GM21526 (cell line): Measurements from ENCODE around the gene OLFML2A.

Experiments used
- ATAC-seq: cut with Tn5 transposase; IDR thresholded peaks from one replicate; pipeline ENCODE4 v1.9.1; 2021; ENCODE audit warnings: moderate library complexity; ENCODE audit not compliant: unreplicated experiment, low FRiP score

OLFML2A gene

DNA sequence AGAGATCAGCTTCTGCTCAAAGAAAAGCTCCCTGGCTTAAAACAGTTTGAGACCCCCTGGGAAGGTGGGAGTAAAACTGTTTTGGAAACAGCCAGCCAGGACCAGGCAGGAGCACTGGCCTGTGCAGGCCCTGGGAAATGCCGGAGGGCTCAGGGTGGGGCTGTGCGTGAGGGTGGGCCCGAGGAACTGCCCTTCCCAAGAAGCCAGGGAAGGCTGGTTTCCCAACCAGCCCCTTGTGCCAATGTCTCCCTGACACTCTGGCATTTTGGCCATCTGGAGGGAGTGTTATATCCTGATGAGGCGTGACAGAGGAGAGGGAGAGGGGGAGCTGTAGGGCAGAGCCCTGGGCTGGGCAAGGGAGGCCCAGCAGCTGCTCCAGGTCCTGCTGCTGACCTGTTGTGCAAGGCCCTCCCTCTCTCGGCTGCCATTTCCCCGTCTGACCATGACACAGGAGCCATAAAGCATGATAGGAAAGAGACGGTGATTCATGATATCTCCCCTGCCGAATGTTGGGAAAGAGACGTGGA lies 16.1 kb downstream of the OLFML2A start:
- no peak for ATAC-seq

DNA sequence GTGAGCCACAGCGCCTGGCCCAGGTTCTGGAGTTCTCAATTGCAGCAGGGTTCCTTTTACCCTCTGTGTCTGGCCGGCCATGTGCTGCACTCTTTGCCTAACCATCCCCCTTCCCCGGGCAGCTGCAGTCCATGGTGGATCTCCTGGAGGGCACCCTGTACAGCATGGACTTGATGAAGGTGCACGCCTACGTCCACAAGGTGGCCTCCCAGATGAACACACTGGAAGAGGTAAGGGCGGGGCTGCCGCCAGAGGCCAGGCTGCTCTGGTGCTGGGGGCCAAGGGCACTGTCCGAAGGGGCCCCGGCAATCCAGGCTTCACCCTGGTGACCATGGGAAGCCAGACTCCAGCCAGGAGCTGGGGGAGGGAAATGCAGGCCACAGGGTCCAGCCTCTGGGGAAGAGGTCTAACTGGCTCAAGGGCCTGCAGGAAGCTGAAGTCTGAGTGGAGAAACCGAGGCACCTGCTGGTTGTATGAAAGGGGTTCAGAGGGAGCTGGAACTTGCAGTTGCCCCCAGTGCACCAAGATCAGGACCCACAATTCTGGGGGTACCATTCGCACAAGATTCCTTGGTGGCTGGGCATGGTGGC lies 18.1 kb downstream of the OLFML2A start:
- no peak for ATAC-seq

DNA sequence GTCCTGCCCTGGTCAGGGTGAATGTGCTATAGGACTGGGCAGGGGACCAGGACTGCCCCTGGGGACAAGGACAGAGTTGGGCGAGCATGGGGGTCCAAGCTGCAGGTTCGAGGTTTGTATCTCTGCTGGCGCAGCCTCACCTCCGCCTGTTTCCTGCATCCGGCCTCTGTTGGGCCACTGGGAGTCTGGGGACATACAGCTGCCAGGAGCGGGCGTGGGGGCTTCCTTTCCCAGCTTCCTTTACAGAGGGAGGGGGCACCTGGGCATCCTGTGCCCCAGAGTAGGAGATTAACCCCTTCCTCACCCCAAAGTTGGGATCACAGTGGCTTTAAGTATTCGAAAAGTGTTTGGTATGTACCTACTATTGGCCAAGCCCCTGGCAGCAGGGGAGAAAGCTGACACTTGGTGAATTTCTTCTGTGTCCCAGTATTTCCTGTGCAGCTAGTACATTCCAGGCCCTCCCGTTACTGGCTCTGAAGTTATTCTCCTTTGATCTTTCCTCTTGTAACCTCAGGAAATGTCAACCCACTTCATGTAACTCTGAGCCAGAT lies 19.0 kb downstream of the OLFML2A start:
- ATAC-seq = no peak

DNA sequence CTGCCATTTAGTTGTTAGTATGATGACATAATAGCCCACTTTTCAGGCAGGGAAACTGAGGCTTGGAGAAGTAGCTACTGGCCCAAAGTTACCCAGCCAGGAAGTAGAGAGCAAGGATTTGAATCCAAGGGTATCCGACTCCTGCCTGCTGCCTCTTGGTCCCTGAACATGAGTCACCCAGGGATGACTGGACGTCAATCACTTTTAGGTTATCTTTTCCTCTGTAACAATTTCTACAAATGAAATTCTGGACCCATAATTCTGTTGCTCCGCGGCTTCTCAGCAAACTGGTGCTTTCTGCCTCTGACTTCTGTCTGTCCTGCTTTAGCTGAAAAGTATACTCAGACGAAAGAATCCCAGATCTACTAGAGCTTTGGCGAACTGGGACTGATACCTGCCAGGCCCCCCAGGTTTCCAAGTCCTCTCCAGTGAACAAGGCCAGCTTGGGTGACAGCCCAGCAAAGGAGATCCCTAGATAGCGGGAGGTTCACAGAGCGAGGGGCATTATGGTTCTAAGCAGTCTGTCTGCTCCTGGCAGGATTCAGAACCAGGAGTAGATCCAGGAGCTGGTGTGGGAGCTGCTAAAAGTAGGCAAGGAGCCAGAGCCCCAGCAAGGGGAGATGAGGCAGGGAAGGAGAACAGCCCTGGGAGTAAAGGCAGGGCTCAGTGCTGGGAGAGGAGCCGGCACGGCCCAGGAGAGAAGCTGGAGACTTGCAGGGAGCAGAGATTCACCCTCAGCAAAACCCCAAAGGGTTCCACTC lies 20.6 kb downstream of the OLFML2A start:
- ATAC-seq = no peak

DNA sequence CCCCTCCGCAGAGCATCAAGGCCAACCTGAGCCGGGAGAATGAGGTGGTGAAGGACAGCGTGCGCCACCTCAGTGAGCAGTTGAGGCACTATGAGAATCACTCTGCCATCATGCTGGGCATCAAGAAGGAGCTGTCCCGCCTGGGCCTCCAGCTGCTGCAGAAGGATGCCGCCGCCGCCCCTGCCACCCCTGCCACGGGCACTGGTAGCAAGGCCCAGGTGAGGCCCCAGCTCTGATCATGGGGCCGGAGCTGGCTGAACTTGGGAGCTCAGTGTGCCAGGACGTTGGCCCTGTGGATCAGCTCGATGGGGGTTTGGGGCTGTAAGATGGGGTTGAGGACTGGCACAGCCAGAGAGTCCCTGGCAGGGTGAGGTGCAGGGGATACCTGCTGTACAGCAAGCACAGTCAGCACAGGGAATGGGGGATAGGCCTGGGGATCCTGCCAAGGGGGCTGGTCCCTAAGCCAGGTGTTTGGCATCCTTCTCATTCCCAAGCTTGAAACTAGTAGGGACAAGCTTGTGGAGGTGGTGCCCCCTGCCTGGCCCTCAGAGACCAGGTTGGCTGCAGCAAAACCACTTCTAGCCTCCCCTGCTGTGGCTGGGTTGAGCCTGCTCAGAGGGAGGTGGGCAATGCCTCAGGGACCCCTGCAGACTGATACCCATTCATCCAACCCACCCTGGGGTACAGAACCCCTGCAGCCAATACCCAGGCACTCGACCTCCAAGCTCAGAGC lies 22.5 kb downstream of the OLFML2A start:
- no peak for ATAC-seq

DNA sequence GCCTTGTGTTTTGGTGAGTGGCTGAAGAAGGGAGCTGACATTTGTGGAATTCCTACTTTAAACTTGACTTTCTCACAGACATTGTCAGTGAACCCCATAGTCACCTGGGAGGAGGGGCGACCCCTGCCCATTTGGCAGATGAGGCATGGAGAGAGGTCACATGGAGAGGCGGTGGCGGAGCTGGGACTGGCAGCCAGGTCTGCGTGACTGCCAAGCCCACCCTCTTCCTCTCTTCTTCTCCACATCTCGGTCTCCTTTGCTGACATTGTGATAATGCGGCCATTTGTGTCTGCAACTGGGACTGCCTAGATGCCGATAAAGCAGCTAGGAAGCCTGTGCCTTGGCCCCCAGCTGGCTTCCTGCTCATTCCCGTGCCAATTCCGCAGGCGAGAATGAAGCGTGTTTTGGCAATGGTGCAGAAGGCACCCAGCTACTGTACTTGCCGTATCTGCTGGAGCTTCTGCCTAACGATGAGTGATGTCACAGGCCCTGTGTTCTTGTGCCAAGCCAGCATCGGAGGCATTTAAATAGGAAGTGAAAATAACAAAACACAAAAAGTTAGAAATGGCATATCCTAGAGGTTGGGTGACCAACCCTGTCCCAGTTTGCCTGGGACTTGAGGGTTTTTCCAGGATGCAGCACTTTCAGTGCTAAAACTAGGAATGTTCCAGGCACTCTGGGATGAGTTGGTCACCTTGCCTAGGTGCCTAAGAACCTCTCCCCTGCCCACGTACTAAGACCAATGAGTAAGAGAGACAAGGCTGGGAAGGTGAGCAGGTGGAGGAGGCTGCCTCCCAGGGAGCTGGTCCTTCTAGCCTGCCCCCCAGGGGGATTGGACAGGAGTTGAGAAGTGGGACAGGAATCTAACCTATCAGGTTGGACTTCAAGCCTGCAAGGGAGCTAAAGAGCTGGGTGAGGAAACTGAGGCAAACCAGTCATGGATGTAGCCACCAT lies 23.6 kb downstream of the OLFML2A start:
- no peak for ATAC-seq

DNA sequence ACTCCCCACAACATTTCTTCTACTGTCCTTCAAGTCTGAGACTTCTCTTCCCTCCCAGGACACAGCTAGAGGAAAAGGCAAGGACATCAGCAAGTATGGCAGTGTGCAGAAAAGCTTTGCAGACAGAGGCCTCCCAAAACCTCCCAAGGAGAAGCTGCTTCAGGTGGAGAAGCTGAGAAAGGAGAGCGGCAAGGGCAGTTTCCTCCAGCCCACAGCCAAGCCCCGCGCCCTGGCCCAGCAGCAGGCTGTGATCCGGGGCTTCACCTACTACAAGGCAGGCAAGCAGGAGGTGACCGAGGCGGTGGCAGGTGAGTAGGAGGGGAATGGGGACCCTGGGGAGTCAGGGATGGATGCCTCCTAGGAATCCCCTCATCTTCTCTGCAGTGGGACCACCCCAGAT lies 24.4 kb downstream of the OLFML2A start:
- no peak for ATAC-seq

DNA sequence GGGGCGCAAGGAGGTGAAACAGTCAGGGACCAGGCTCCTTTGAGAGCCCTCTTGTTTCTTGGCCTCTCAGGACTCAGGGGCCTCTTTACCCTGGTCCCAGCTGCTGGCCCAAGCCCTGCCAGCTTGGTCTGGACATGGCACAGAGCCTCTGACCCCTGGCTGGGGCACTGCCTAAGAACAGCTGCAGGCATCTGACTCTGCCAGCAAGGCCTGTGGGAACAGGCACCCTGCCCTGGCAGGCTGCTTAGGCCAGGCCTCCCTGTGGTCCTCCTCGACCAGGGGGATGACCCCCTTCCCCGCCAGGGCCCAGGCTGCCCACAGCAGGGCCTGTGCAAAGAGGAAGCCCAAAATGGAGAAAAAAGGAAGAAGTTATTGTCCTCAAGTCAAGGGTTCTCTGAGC lies 25.5 kb downstream of the OLFML2A start:
- ATAC-seq = no peak

DNA sequence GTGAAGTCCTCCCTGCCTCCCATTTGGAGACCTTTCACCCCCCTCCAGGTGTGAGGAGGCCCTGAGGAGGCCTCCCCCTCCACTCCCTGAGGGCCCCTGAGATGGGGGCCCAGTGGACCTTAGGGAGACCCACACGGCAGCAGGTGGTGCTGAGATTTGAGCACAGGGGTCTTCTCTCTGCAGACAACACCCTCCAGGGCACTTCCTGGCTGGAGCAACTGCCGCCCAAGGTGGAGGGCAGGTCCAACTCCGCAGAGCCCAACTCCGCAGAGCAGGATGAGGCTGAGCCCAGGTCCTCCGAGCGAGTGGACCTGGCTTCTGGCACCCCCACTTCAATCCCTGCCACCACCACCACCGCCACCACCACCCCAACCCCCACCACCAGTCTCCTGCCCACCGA lies 27.0 kb downstream of the OLFML2A start:
- no peak for ATAC-seq

DNA sequence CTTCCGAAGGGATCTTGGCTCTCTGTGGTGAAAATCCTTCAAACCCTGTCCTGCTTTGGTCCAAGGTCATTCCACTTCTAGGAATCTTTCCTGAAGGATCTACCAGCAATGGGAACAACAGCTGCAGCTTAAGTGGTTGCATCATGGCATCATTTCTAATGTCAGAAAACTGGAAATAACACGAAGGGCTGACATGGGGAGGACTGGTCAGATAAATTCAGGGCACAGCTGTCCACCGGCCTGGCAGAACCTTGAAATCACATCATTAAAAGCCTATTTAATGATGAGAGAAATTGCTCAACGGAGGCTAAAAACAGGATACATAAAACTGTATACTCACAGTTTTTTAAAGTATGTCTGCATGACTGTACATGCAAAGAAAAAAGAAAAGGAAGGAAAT lies 28.3 kb downstream of the OLFML2A start:
- no peak for ATAC-seq

DNA sequence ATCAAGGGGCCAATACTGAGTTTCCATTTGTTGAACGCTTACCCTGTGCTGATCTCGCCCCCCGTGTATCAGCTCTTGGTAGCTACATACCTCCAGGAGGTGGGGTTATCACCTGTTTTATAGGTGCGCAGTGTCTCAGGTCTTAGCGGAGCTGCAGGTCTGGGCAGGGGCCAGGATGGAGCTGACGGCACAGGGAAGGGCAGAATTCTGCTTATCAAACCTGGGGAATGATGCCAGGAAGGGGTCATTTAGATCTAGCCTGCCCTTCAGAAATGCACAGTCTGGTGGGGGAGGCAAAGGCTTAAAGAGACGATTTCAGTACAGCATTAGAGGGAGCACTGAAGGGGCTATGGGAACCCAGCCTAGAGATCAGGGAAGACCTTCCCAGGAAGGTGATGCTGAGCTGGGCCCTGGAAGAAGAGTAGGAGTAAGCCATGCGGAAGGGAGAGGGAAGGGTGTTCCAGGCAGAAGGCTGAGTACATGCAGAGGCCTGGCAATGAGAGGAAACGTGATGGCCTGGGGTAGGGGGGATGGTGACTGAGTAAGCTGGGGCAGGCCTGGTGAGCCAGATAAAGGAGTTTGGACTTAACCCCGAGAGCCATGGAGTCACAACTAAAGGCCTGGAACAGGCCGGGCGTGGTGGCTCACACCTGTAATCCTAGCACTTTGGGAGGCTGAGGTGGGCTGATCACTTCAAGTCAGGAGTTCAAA lies 31.5 kb downstream of the OLFML2A start:
- ATAC-seq = no peak

DNA sequence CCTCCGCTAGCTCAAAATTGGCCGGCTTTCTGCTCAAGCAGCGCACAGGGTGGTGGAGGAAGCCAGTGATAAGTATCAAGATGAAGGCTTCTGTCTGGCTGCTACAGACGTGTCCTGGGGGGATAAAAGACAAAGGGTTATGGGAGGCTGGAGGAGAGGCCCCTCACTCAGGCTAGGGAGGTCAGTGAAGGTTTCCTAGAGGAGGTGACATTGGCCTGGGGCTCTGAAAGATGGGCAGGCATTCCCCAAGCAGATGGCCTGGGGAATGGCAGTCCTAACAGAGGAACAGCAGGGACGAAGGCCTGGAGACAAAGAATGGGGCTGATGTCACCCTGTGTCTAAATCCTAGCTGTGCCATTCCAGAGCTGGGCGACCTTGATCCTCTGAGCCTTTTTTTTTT lies 32.3 kb downstream of the OLFML2A start:
- no peak for ATAC-seq

DNA sequence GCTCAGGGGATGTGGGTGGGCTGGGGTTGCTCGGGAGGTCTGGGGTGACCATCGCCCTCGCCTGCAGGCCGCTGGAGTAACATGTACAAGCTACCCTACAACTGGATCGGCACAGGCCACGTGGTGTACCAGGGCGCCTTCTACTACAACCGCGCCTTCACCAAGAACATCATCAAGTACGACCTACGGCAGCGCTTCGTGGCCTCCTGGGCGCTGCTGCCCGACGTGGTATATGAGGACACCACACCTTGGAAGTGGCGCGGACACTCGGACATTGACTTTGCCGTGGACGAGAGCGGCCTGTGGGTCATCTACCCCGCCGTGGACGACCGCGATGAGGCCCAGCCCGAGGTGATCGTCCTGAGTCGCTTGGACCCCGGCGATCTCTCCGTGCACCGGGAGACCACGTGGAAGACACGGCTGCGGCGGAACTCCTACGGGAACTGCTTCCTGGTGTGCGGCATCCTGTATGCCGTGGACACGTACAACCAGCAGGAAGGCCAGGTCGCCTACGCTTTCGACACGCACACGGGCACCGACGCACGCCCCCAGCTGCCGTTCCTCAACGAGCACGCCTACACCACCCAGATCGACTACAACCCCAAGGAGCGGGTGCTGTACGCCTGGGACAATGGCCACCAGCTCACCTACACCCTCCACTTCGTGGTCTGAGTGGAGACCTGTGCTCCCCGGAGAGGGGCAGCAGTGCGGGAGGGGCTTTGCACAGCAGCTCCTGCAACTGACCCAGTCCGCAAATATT lies 33.0 kb downstream of the OLFML2A start:
- no peak for ATAC-seq

DNA sequence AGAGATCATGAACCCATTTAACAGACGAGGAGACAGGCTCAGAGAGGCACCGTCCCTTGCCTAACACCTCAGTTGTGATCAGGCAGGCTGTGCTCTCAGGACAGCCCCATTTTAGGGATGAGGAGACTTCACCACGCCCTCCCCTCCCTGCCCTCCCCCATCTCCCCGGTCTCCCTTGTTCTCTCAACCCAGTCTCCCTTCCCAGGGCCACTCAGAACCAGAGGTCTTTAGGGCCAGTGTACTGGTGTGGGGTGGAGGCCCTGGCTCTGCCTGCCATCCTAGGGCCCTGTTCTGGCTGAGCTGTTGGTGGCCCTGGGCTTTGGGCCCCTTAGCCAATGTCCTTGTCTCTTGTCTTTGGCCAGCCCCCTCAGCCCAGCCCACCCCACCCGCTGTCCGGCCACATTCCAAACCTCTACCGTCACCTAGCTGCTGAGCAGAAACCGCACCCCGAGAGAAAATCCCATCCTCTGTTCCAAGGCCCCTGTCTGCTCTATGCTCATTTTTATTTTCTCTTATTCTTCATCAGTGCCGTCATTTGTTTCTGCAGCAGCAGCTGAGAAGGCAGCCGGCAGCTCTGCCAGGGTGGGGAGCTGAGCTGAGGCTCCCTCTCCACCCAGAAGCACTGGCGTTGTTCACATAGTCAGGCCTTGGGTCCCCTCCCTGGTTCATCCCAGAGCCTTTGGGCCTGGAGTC lies 33.9 kb downstream of the OLFML2A start:
- no peak for ATAC-seq

DNA sequence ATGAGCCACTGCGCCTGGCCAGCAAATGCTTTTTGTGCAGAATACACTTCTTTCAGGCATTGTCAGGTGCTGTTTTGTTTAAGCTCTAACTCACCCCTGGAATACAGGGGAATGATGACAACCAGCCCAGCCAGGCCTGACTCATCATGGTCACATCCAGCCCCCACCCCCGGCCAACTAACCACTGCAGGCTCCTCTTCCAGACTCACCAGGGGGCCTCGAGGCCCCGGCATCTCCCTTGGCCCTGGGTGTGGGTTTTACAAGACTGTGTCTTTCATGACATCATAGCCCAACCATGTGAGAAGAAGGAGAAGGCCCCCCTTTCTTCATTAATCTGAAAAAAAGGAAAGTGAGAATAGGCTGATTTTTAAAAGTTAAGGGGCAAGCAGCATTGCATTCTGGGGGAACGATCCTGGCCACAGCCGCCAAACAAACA lies 35.5 kb downstream of the OLFML2A start:
- ATAC-seq = no peak

DNA sequence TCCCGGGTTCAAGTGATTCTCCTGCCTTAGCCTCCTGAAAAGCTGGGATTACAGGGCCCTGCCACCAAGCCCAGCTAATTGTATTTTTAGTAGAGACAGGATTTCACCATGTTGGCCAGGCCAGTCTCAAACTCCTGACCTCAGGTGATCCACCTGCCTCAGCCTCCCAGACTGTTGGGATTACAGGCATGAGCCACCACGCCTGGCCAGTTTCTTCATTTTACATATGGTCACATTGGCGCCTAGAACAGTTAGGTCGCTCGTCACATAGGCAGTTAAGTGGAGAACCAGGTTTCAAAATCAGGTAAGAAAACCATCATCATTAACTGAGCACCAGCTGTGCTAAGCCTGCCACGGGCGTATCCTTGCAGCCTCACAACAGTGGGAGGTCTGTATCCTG lies 36.1 kb downstream of the OLFML2A start:
- ATAC-seq = no peak

DNA sequence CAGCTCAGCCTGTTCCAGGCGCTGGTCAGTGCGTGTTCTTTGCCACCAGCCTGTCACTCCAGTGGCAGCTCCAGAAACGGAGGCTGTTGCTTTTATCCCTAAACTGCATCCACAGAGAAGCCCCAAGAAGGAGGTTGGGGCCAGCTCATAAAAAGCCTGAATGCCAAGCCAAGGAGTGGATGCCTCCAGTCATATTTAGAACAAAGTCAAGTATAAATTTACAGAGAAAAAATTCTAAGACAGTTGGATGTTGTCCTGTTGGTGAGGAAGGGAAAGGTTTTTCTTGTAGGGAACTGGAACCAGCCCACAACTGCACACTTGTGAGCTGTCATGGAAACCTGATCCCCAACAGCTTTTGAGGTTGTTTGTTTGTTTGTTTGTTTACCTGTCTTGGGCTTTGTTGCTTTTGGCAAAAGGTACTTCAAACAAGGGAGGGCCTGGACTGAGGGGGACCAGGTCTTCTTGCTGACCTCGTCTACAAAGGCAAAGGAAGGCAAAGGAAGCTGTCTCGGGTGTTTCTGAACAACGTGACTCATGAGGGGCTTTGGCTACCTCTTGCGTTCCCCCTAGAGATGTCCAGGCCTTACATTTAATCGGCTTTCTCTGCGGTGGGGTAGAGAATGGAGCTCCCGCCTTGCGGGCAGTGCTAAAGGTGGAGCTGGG lies 36.7 kb downstream of the OLFML2A start:
- ATAC-seq = no peak

DNA sequence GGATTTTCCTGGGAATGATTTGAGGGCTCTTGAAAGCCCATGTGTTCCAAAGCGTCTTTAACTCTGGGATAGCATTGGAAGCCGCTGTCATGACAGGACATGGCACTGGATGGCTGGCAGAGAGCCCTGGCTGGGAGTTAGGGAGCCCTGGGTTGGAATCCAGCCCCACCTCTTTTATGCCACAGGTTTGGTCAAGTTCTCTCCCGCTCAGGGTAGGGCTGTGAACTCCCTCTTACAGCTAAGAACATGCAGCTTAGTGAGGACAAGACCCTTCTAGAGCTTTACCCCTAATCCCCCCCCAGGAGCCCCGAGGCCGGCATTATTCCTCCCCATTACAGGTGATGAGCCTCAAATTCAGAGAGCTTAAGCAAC lies 37.2 kb downstream of the OLFML2A start:
- ATAC-seq = no peak
